Muscle layer of duodenum (tissue), 2 donors: ENCODE results near the gene TNNT1.
A peak's percentile ranks its signal among the peaks of the same experiment; 100 is the strongest.
"Not testable (repeated sequence)": the region's sequence is repeated elsewhere in the genome, so short reads cannot be mapped to it uniquely, and the experiment has no call there.

ENCODE experiments used
- H3K27ac ChIP-seq: one replicate; pipeline ENCODE4 v1.7.0; 2013; ENCODE audit warnings: mild to moderate bottlenecking, low read length
- H3K27me3 ChIP-seq: one replicate; pipeline ENCODE4 v1.7.0; 2013; ENCODE audit warnings: low read depth, mild to moderate bottlenecking, control low read depth, low read length
- H3K36me3 ChIP-seq, 2 donors: one replicate each; pipeline ENCODE4 v1.7.0; 2013; ENCODE audit warnings: low read length in 2 of 2, control low read depth in 1 of 2, mild to moderate bottlenecking in 1 of 2; ENCODE audit not compliant: insufficient read depth in 2 of 2, control insufficient read depth in 1 of 2
- H3K4me1 ChIP-seq, 2 donors: one replicate each; pipeline ENCODE4 v1.7.0; 2013; ENCODE audit warnings: low read length in 2 of 2, mild to moderate bottlenecking in 2 of 2, control low read depth in 1 of 2, moderate library complexity in 1 of 2; ENCODE audit not compliant: insufficient read depth in 2 of 2, control insufficient read depth in 1 of 2
- H3K4me3 ChIP-seq, 2 donors: one replicate each; pipeline ENCODE4 v1.7.0; 2013; ENCODE audit warnings: low read length in 2 of 2, low read depth in 1 of 2, mild to moderate bottlenecking in 1 of 2
- H3K9me3 ChIP-seq, 2 donors: one replicate each; pipeline ENCODE4 v1.7.0; 2013; ENCODE audit warnings: low read length in 2 of 2, control low read depth in 1 of 2, mild to moderate bottlenecking in 1 of 2; ENCODE audit not compliant: control insufficient read depth in 1 of 2
- donor health status: healthy.

Gene TNNT1

GRCh38 chr19:55178781-55179599 lies 30.0 kb upstream of the TNNT1 start:
- Histone ChIP-seq H3K27me3 (peaks cover 70% of the 10 kb centered on the region), H3K27ac (no peak overlapping the region), H3K36me3 (no peaks in the 10 kb centered on the region), H3K4me3 (peak overlapping the region; percentile 26 to 54), H3K4me1 (peaks cover 3 to 20% of the 10 kb centered on the region in 2 donors), H3K9me3 (no peaks in the 10 kb centered on the region)

DNA sequence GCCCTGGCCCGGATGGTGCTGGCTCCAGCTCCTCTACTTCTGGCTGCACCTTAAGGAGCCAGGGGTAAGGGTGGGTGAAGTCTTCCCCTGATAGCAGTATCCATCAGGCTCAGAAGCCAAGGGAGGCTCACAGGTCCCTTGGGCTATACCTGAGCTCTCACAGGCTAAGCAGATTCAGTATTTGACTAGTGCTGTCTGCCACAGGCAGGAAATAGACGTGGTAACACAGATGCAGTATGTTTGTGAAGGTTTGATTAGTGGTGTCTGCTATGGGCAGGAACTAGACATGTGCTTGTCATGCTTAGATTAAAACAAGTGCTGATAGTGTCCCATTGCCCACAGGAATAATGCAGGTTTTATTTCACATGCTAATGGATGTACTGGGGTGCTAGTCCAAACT lies 27.1 kb upstream of the TNNT1 start:
- Histone ChIP-seq H3K27me3 (peaks cover 84% of the 10 kb centered on the region), H3K4me3 (no peak overlapping the region), H3K4me1 (peaks cover 3 to 34% of the 10 kb centered on the region in 2 donors), H3K36me3 (no peaks in the 10 kb centered on the region), H3K9me3 (no peaks in the 10 kb centered on the region), H3K27ac (no peak overlapping the region)

- no peaks in the 10 kb centered on the region for H3K36me3 ChIP-seq
- H3K27me3 ChIP-seq = peaks cover 78% of the 10 kb centered on the region
- peaks cover 3 to 32% of the 10 kb centered on the region in 2 donors for H3K4me1 ChIP-seq
- H3K27ac ChIP-seq = no peak overlapping the region
- no peaks in the 10 kb centered on the region for H3K9me3 ChIP-seq
- no peak overlapping the region for H3K4me3 ChIP-seq
These were observed 26.3 kb upstream of the TNNT1 start for GRCh38 chr19:55175117-55175867.

- Histone ChIP-seq H3K9me3 (no peaks in the 10 kb centered on the region), H3K36me3 (no peaks in the 10 kb centered on the region), H3K4me1 (peaks cover 3 to 25% of the 10 kb centered on the region in 2 donors), H3K27me3 (peaks cover 73% of the 10 kb centered on the region), H3K4me3 (peak overlapping the region in 1 of 2 donors; percentile 52), H3K27ac (no peak overlapping the region)
These were observed 25.6 kb upstream of the TNNT1 start for GRCh38 chr19:55174425-55175116.

- Histone ChIP-seq H3K4me3 (peak overlapping the region; percentile 16 to 52), H3K9me3 (no peaks in the 10 kb centered on the region), H3K4me1 (peaks cover 0 to 18% of the 10 kb centered on the region in 2 donors), H3K36me3 (no peaks in the 10 kb centered on the region), H3K27ac (no peak overlapping the region), H3K27me3 (peaks cover 69% of the 10 kb centered on the region)
These were observed 24.9 kb upstream of the TNNT1 start for GRCh38 chr19:55173714-55174409.

GRCh38 chr19:55173186-55173713 lies 24.2 kb upstream of the TNNT1 start:
- peak overlapping the region; percentile 16 to 52 for H3K4me3 ChIP-seq
- H3K27me3 ChIP-seq = peaks cover 65% of the 10 kb centered on the region

DNA sequence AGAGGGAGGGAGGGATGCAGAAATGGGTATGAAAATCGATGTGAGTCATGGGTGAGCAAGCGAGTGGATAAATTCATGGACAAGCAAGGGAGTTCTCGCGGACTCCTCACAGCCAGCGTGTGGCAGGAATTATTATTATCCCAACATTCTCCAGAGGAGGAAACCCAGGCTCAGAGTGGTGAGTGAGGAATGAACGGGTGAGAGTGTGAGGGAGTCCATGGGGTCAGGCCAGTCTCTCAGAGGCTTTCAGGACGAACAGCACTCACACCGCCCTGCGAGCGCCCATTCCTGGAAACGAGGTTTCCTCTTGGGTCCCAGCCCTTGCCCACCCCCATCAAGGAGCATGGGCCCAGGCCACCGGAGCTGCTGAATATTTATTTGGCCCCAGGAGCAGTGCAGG lies 23.7 kb upstream of the TNNT1 start:
- Histone ChIP-seq H3K4me1 (peaks cover 0 to 18% of the 10 kb centered on the region in 2 donors), H3K36me3 (no peaks in the 10 kb centered on the region), H3K27ac (no peak overlapping the region), H3K9me3 (no peaks in the 10 kb centered on the region), H3K4me3 (no peak overlapping the region), H3K27me3 (peaks cover 61% of the 10 kb centered on the region)

More at GRCh38 chr19:55173186-55173713, 24.2 kb upstream of the TNNT1 start:
- H3K27ac ChIP-seq = no peak overlapping the region
- H3K4me1 ChIP-seq = peaks cover 0 to 18% of the 10 kb centered on the region in 2 donors
- no peaks in the 10 kb centered on the region for H3K36me3 ChIP-seq
- no peaks in the 10 kb centered on the region for H3K9me3 ChIP-seq

DNA sequence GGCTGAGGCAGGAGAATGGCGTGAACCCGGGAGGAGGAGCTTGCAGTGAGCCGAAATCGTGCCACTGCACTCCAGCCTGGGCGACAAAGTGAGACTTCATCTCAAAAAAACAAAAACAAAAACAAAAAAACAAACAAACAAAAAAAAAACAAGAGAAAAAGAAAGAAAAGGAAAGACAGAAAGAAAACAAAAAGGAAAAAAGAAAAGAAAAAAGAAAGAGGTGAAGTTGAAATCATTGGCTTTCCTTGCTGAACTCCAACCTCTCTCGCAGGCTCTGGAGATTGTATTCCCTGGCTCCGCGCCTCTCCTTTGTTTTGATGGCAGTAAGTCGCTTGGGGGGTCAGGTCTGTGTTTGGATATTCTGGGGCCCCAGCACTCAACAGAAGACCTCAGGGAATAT lies 23.3 kb upstream of the TNNT1 start:
- peaks cover 0 to 18% of the 10 kb centered on the region in 2 donors for H3K4me1 ChIP-seq
- H3K9me3 ChIP-seq, H3K4me3 ChIP-seq, H3K36me3 ChIP-seq, H3K27ac ChIP-seq: not testable (repeated sequence)
- H3K27me3 ChIP-seq = peaks cover 59% of the 10 kb centered on the region

- Histone ChIP-seq H3K9me3 (no peaks in the 10 kb centered on the region), H3K4me3 (no peak overlapping the region), H3K4me1 (peaks cover 5 to 19% of the 10 kb centered on the region in 2 donors), H3K27ac (no peak overlapping the region), H3K27me3 (peaks cover 50% of the 10 kb centered on the region), H3K36me3 (no peaks in the 10 kb centered on the region)
These were observed 22.4 kb upstream of the TNNT1 start for GRCh38 chr19:55171440-55171839.

DNA sequence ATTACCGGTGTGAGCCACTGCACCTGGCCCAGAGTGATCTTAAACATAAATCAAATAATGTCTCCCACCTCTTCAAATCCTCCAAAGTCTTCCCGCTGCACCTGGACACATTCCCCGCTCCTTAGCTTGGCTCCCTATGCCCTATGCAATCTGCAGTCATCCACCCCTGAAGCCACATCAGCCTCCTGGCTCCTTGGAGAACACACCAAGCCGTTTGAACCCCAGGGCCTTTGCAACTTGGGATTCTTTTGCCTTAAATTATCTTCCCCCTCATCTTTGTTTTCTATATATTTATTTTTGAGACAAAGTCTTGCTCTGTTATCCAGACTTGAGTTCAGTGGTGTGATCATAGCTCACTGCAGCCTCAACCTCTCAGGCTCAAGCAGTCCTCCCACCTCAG lies 20.1 kb upstream of the TNNT1 start:
- Histone ChIP-seq H3K9me3 (no peaks in the 10 kb centered on the region), H3K36me3 (no peaks in the 10 kb centered on the region), H3K27me3 (peaks cover 31% of the 10 kb centered on the region)

More for the DNA sequence above, 20.1 kb upstream of the TNNT1 start:
- H3K27ac ChIP-seq = no peak overlapping the region
- H3K4me3 ChIP-seq = no peak overlapping the region
- peaks cover 5 to 21% of the 10 kb centered on the region in 2 donors for H3K4me1 ChIP-seq
